Stimulated activated CD4-positive, alpha-beta T cell treated with anti-CD3 and anti-CD28 coated beads, TNF-alpha, amount 100 ng/mL, for 24 hours (primary cell): ENCODE data around the gene LIFR.
A peak's percentile ranks its signal among the peaks of the same experiment; 100 is the strongest.
"Not testable (repeated sequence)": the region's sequence is repeated elsewhere in the genome, so short reads cannot be mapped to it uniquely, and the experiment has no call there.

Source experiments
- DNase-seq, 3 experiments: peaks; one replicate each; pipeline ENCODE4 v3.0.0-alpha.2; 2020; ENCODE audit warnings: low read depth in 3 of 3

The LIFR gene, protein sequence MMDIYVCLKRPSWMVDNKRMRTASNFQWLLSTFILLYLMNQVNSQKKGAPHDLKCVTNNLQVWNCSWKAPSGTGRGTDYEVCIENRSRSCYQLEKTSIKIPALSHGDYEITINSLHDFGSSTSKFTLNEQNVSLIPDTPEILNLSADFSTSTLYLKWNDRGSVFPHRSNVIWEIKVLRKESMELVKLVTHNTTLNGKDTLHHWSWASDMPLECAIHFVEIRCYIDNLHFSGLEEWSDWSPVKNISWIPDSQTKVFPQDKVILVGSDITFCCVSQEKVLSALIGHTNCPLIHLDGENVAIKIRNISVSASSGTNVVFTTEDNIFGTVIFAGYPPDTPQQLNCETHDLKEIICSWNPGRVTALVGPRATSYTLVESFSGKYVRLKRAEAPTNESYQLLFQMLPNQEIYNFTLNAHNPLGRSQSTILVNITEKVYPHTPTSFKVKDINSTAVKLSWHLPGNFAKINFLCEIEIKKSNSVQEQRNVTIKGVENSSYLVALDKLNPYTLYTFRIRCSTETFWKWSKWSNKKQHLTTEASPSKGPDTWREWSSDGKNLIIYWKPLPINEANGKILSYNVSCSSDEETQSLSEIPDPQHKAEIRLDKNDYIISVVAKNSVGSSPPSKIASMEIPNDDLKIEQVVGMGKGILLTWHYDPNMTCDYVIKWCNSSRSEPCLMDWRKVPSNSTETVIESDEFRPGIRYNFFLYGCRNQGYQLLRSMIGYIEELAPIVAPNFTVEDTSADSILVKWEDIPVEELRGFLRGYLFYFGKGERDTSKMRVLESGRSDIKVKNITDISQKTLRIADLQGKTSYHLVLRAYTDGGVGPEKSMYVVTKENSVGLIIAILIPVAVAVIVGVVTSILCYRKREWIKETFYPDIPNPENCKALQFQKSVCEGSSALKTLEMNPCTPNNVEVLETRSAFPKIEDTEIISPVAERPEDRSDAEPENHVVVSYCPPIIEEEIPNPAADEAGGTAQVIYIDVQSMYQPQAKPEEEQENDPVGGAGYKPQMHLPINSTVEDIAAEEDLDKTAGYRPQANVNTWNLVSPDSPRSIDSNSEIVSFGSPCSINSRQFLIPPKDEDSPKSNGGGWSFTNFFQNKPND

DNA sequence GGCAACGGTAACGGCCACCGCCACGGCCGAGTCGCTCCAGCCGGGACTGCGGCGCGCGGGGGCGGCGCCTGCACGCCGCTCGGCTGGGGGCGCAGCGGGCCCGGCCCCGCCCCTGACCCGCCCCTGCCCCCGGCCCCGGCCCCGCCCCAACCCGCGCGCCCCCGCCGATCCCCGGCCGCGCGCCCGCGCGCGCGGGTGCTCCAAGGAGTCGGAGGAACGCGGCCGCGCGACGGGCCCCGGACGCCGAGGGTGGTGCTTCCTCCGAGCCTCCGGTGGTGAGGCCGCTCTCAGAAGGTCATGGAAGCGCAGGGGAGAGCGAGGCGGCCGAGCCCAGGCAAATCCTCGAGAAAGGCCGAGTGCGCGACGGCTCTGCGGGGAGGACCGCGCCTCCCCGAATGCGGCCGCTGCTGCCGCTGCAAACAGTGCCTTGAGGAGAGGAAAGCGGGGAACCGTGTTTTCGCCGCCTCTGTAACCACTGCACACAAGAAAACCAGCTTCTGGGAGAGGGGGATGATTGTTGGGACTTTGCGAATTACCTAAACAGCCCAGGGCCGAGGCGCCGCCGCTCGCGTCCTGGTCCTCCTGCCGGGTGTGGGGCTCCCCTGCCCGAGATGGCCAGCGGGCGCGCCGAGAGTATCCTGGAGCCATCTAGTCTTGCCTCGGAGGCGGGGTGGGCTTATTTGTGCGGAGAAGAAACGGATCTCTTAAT, at the start of gene LIFR:
TSS of gene LIFR (minus strand) at position 48 of the 709 bp plus-strand sequence. CDS start 25,999 bp downstream, outside the sequence.
- DNase-seq = peak in 2 of 3 experiments; percentile 12 to 58

DNA sequence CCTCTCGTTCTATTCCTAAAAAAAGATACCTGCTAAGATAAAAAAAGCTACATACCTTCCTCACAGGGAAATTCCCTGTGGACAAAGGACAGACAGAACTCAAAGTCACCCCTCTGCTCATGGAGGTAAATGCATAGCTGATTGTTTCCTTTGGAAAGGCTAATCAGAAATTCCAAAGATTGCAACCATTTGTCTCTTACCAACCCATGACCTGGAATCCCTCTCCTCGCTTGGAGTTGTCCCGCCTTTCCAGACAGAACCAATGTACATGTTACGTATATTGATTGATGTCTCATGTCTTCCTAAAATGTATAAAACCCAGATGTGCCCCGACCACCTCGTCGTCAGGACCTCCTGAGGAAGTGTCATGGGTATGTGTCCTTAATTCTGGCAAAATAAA, 49.2 kb upstream of the LIFR start:
- no peak for DNase-seq

DNA sequence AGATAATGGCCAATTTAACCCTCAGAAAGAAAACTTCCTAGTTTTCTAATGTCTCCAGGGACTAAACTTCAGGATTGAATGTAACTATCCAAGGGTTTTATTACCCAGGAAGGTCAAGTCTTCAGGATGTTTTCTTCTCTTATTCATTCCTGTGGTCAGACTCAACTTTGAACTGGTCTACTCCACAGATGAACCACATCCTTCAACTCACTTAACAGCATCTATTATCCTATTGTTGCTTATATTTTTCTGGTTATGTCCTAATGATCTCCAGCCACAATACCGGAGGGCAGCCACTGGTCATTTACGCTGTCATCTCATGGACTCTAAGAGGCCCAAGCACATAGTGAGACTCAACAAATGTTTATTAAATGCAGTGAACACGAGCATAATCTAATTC, 47.2 kb upstream of the LIFR start:
- DNase-seq = no peak

DNA sequence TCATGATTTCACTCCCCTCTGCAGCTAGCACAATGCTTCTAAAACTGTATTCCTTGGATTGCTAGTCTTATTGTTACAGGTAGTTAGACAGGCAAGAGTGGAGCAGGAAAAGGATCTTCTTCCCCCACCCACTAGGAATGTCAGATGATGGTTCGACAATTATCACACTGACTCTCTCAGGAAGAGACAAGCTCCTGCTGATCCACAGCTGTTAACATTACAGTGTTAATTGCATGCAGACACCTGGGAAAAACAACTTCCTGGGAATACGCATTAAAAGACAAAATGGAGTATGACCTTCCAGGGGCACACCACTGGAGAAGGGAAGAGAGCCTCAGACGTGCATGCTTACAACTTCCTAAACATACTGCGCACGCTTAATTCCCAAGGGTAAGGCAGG, 46.2 kb upstream of the LIFR start:
- DNase-seq = no peak

DNA sequence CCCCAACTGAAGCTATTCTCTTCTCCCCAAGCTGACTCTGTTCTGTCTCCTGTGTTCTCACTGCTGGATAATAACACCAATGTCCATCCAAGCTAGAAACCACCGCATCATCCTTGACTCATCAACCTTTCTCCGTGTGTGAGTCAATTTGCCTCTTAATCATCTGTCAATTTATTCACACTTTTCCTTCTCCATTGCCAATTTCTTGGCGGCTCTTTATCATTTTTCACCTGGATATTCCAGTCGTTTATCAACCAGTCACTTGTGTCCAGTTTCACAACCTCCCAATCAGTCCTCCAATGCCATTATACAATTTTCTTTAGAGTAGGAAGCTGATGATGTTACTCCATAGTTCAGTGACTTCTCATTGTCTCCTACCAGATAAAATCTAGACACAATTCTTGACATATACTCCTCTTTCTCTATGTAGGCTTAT, 45.4 kb upstream of the LIFR start:
- no peak for DNase-seq

DNA sequence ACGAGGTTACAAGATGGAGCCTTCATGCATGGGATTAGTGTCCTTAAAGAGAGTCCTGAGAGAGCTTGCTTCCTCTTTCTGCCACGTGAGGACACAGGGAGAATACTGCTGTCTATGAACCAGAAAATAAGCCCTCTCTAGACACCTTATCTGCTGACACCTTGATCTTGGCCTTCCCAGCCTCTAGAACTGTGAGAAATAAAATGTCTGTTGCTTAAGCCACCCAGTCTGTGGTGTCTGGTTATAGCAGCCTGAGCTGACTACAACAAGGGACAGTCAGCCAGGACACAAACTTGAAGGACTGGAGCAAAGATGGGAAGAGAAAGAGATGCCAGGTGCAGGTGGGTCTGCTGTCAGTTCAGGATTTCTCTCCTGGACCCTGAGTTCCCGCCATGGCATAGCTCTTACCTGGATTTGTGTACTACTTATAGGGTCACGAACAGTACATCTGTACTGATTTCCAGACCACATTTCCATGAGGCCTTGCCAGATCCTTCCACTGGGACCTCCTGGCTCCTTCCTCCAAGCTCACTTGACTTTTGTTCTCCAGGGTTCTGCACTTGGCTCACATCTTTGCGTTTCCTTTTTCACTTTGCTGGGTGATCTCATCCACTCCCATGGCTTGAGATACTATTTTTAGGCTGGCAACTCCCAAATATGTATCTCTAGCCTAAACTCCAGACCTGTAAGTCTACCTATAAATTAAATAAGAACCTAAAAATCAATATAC, 44.9 kb upstream of the LIFR start:
- no peak for DNase-seq

DNA sequence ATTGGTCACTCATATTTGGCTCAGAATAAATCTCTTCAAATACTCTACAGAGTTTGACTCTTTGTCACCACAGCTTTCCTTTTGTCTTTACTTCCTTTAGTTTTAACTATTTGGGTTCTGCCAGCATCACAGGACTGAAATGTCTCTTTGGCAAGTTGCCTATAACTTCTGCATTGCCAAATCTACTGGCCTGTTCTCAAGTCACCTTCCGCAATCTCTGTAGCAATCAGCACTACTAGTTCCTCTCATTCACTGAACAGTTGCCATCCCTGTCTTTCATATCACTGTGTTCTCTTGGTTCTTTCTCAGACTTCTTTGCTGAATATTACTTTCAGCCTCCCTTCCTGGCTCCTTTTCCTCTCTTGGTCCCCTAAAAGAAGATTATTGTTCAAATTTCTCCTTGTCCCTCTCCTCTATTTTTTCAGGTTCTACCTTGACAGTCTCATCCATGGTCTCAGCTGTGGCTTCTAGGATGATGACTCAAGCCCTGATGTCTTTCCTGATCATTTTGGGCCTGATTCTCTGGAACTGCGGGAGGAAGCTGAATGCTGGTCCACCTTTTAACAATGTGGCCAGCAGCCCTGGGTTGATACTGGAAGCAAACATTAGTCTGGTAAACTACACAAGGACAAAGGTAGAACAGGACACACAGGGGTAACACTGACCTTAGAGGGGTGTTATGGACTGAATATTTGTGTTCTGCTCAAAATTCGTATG, 44.0 kb upstream of the LIFR start:
- no peak for DNase-seq

DNA sequence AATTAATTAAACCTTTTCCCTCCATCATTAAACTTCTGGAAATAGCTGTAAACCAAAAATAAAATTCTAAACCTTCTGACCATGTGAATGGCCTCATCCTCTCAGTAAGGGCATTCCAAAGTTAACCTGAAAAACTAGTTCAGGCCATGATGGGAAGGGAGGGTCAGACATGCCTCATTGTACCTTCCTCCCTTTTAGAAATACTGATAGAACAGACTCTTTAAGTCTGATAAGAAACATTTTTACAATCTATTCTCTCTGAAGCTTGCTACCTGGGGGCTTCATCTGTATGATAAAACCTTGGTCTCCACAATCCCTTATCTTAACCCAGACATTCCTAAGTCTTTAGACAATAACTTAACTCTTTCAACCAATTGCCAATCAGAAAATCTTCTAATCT, 43.3 kb upstream of the LIFR start:
- DNase-seq = not testable (repeated sequence)

DNA sequence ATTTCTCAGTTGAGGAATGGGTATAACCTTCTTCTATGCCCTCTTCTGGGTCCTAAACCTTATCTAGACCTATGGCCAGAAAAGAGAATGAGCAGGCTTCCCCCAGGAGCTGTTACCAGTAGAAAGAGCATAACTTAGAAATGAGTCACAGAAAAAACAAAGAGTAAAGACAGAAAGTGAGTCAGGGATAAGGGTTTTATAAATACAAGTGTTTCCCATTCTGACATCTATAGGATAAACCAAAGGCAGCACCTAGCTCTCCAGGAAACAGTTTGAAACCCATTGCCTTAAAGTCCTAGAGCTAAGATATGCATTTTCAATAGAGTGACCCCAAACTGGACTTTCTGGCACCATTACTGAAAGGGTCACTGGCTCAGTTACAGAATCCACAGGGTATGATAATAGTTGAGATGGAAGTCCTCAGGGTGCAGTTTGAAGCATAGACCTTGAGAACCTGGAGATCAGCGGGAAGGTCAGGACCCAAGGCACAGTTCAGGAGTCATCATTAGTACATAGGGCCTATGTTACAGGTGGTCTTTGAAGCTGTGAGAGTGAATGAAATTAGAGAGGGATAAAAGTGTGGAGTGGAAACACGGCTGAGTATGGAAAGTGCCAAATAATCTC, 42.7 kb upstream of the LIFR start:
- DNase-seq = no peak

DNA sequence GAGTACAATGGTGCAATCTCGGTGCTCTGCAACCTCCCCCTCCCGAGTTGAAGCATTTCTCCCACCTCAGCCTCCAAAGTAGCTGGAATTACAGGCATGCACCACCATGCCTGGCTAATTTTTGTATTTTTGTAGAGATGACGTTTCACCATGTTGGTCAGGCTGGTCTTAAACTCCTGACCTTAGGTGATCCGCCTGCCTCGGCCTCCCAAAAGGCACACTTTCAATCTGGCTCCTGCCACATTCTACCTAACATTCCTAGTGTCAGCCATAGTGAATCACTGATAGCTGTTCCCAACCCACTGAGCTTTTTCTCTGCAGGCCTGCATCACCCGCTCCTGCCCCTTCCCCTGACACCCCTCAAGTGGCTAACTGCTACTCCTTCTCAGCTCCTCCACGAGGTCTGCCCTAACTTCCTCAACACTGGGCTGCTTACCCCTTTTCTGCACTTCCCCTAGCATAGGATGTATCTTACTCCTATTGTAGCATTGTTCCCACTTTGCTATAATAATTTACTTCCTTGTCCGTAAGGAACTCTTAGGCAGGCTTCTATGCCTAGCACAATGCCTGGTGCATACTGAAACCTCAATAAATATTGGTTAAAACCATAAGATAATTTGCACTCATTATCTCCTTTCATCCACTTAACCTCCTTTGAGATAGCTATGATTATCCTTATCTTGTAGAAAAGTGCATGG, 42.0 kb upstream of the LIFR start:
- no peak for DNase-seq

DNA sequence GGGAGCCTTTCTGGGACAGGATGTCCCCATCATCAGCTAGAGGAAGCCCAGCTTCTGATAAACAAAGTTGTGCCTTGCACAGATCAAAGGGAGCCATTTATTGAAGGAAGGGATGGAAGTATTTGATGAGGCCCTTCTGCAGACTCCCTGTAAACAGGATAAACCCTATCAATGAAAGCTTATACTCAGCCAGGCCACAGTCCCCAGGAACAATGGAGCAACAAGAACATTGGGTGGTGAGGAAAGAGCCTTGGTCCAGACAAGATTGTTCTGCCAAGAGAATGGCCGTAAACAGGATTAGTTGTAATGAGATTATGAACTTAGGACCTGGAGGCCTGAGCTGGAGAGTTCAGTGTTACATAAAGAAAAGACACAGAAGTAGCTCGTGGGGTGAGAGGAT, 40.5 kb upstream of the LIFR start:
- no peak for DNase-seq

DNA sequence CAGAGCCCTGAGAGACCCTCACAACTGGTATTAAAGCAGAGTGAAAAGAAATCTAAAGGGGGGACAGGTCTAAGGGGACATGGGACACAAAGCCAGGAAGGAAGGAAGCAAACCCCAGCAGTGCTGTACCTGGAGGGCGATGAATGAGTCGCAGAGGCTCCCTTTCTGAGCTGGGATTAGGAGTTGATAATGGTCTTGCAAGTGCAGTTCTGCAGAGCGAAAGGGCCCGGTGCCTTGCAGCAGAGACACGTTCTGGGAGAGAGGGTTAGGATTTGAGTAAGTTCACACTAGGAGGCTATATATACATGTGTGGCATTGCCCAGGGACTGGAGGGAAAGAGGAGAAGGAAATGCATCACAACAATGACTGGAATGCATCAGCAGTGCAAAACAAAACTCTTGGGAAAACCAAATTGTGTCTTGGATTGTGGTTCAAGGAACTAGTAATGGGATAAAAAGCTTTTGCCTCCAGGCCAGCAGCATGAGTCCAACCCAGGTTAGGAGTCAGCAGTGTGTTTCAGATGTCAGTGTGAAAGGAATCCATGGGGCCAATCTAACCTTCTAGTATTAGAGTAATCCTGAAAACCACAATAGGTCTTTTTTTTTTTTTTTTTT, 38.8 kb upstream of the LIFR start:
- DNase-seq = no peak

DNA sequence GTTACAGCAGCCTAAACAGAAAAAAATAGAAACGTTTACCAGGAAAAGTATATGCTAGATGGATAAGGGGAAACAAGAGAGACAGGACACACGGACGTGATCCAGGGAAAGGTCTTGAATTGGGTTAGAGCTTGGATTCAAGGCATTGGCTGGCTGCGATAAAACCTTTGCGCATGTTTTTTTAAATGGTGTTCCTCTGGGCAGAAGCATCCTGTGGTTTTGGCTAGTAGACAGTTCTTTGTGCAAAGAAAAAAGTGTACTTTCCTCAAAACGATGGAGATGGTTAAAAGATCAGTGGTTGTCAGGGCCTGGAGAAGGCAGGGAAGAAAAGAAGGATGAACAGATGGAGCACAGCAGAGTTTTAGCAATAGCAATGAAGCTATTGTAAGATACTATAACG, 37.5 kb upstream of the LIFR start:
- no peak for DNase-seq

DNA sequence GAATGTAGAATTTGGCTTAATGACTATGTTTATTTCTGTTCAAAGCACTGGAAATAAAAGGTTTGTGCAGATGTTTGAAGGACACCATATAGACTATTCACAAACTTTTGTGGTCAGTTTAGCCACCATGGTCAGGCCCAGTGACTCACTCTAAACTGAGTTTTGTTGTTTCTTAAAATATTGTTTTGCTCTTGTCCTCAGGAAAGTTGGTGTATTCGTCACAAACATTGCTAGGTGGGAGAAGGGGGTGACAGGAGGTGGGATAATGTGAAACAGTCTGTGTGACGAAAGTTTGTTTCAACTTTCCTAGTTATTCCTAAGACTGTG, 35.0 kb upstream of the LIFR start:
- DNase-seq = no peak

DNA sequence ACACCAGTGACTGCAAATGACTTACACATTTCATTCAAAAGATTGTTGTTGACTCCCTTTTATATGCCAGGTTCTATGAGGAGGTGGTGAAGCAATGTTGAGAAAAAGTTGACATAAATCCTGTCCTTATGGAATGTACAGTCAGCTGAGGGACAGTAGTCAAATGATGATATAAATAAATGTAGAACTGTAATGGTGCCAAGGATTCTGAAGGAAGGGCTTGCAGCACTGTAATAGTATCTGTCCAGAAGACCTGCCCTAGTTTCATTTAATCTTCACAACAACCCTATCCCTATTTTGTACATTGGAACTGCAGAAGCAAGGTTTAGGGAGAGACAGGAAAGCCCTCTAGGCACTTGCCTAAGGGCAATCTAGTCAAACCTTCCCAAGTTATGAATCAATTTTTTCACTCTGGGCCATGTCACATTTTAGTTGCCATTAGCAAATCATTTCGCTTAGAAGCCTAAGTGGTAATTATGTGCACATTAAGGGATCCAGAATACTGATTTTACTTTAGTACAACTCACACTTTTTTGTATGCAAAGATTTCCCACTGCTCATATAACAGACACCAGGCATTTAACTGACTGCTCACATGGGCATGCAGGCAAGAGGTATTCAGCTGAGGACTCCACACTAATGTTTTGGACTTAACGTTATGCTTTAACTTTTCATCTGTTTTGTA, 34.5 kb upstream of the LIFR start:
- no peak for DNase-seq

DNA sequence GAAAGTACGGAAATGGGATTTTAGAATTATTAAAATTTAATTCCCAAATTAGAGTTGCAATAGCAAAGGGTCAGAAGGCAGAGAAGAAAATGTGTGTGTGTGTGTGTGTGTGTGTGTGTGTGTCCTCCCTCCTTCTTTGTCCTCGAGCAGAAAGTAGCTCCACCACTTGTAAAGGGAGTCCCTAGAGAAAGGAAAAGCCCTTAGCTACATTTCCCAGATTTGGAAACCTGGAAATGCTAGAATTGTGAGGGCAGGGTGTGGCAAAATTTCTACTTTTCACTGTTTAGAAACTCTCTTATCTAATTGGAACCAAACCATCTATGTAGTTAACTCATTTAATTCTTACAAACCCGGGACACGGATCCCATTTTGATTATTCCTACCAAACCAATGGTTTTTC, 33.2 kb upstream of the LIFR start:
- no peak for DNase-seq

DNA sequence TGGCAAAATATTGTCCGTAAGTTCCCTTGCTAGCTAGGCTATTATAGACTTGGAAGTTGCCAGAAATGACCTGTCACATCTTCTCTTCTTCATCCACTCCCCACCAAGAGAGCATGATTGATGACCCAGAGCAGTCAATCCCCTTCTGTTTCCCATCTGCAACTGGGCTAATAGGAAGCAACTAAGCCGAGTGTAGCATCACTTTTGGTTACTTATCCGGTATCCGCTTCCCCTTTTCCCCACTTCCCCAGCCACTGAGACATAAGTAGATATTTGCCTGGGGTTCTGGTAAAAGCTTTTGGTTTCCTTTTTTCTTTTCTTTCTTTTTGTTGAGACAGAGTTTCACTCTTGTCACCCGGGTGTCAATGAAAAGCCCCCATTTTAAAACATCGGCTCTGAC, 29.4 kb upstream of the LIFR start:
- DNase-seq = no peak

DNA sequence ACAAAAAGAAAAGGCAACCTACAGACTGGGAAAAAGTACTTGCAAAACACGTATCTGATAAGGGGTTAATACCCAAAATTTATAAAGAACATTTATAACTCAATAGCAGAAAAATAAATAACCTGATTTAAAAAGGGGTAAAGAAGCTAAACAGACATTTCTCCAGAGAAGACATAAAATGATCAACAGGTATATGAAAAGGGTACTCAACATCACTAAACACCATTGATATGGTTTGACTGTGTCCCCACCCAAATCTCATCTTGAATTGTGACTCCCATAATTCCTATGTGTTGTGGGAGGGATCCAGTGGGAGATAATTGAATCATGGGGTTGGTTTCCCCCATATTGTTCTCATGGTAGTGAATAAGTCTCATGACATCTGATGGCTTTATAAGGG, 27.1 kb upstream of the LIFR start:
- DNase-seq = no peak

DNA sequence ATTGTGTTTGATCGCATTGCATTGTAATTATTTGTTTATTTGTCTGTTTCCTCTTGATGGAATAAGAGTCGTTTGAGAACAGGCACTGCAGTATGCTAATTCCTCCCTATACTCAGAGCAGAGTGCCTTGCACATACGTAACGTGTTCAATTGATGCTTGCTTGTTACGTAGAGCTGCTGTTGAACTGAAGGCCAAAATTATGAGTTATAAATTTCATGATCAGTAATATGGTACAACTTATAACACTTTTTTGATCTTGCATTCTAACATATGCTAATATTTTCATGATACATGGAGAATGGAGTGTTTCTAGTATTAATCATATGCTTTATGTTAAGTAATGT, 26.5 kb upstream of the LIFR start:
- DNase-seq = no peak
